M059J (cell line): ENCODE measurements around the gene KIF5C. TPM values are rescaled to one million over a fixed set of nuclear protein-coding genes. Genes with fewer than 3 reads are reported as not detected.

ENCODE experiments used
- DNase-seq: peaks from one replicate; pipeline ENCODE4 v3.0.0-alpha.2; 2012; ENCODE audit warnings: low read depth
- total RNA-seq: library from RNA; depleted of rRNA; stranded (reverse); fragments of >200 nt; shearing (Covaris generic); gene quantifications from 2 replicates; pipeline ENCODE4 v1.2.3, GENCODE V29; 2014

The KIF5C gene
- total RNA-seq, 1 experiment from 2014 or later = 0.54 TPM

DNA sequence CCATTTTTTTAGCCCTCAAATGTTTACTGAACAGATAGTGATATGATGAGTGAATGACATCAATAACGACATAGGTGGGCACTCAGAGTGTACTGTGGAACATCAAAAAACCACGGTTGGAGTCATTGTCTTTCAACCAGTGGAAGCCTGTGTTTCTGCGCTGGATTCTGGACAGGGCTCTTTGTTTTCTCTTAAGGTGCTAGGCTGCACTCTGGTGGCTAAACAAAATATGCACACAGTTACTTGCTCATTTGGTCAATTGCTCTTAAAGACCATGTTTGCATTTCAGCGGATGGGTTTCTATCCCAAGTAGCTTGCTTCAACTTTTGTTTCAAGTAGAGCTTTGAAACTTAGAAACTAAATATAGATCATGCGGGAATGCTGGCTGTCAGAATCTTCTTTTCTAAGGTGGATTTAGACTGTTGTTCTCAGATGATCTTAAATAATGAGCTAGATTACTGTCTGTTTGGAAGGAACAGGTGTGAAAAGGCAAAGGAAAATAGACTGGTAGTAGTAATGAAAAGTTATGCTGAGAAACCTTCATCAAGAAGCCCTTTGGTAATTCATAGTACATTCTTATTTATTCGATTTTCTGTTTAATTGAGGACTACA is 115.0 kb downstream of the KIF5C start:
- peak; percentile 74 for DNase-seq

DNA sequence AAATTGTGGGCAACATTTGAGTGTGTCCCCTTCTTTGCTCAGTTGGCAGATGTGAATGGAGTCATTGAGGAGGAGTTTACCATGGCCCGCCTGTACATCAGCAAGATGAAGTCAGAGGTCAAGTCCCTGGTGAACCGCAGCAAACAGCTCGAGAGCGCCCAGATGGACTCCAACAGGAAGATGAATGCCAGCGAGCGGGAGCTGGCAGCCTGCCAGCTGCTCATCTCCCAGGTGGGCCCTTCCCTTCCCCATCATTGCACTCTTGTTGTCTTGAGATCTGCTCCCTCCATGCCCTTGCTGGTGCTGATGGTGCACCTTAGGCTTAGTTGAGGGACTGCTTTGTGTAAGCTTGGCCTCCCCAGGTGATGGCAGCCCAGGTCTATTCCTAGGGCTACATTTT is 115.9 kb downstream of the KIF5C start:
- DNase-seq = no peak

DNA sequence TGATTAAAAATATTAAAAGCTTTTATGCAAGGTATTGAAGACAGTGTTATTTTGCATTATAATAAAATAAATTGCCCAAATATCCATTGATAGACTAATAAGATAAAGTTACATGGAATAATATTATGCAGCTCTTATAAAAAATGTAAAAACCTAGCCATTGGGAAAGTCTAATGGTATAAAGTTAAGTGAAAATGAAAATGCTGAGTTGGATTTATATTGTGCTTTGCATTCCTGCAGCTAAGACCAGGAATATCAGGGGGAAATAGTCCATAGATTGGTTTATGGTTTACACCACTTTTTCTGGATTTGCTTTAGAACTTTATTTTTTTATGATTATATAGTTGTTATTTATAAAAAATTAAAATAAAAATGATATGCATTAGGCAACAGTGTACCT is 117.4 kb downstream of the KIF5C start:
- DNase-seq = no peak

DNA sequence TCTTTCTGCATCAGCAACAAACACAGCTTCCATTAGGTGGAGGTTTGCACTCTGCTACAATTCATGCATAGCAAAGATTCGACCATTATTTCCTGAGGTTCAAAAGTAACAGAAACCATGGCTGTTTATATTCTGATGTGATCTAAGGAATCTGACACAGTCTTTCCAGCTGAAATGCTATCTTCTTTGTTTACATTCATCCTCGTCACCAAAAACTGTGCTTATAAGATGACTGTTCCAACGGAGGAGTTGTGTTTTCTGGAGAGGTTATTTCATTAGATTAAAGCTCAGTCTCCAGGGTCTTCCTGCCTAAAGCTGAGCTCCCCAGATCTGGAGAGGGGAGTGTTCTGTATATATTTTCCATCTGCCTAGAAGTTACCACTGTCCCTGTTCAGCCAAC is 118.3 kb downstream of the KIF5C start:
- no peak for DNase-seq

DNA sequence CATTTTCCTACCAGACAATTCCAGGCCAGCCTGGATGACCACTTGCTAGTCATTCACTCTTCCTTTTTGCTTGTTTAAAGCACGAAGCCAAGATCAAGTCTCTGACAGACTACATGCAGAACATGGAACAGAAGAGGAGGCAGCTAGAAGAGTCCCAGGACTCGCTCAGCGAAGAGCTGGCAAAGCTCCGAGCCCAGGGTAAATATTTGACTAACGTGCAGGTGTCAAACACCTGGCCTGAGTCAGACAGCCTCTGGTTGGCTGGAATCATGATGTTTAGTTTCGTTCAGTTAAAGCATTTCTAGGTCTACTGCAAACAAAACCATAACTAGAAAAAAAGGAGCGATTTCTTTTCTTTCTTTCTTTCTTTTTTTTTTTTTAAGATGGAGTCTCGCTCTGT is 119.3 kb downstream of the KIF5C start:
- no peak for DNase-seq

DNA sequence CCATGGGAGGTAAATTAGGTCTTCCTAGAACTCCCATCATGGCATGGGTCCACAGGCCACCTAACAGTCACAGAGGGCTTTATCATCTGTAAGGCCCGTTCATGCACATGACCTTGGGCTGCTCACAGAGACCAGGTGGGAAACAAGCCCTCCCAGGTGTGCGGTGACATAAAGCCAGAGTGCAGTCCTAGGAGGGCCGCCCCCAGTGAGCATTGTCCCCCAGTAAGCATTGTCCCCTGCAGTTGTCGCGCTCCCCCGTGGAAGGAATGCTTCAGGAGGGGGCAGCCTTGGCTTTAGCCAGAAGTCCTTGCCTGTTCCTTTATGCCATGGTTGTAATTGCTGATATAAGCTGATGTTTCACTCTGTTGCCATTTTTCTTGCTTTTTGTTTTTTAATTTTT is 121.8 kb downstream of the KIF5C start:
- no peak for DNase-seq

DNA sequence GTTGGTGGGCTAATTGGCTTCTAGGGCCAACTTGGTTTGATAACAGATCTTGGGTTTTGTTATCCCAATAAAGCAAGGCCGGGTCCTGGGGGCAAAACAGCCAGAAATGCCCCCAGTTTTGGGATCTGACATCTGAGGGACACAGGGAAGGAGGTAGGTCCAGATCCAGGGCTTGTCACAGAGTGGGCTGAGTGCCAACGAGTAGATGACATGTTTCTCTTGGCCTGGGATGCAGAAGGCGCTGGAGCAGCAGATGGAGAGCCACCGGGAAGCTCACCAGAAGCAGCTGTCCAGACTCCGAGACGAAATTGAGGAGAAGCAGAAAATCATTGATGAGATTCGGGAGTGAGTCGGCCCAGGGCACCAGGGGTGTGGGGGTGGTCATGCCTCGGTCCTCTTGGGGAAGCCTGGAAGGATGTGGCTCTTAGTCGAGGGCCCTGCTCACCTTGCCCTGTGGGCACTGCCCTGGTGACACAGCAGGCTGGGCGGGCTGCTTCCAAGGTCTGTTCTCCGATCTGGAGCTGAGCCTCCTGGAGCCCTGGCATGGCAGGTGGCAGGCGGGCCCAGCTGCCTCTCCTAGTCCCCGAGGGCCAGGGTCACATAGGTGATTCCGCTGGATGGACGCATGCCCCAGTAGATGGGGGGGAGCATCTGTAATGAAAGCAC is 123.3 kb downstream of the KIF5C start:
- DNase-seq = no peak

DNA sequence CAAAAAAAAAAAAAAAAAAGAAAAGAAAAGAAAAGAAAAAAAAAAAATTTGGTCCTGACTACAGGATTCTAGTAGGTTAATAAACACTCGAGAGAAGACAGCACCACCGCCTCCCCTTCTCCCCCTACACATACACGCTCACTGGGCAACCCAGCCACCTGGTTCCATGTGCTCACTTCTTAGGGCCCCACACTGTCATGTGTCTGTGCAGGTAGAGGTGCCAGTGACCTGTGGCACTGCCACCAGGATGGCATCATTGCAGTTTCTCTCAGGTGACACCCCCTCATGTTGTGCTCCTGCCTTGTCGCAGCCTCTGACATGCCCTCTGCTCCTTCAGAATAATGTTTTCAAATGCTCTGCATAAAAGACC is 123.8 kb downstream of the KIF5C start:
- no peak for DNase-seq

DNA sequence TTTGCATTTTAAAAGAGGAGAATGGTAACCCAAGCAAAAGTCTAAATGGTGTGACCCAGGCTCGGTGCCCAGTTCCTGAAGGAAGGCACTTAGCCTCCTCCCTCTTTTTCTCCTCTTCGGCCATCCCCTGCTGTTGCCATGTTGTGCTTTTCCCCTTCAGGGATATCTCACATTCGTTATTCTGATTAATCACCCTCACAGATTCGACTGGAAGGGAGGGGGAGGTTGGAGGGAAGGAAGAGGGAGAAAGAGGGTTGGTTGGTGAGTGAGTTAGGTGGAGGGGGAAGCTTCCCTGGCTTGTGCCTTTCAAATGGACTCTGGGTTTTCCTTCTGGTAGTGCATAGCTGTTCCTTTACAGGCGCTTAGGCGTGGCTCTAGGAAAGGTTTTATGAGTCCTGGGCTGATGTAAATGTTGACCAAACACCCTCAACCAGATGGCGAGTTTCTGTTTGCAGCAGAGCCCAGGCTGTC is 124.5 kb downstream of the KIF5C start:
- no peak for DNase-seq

DNA sequence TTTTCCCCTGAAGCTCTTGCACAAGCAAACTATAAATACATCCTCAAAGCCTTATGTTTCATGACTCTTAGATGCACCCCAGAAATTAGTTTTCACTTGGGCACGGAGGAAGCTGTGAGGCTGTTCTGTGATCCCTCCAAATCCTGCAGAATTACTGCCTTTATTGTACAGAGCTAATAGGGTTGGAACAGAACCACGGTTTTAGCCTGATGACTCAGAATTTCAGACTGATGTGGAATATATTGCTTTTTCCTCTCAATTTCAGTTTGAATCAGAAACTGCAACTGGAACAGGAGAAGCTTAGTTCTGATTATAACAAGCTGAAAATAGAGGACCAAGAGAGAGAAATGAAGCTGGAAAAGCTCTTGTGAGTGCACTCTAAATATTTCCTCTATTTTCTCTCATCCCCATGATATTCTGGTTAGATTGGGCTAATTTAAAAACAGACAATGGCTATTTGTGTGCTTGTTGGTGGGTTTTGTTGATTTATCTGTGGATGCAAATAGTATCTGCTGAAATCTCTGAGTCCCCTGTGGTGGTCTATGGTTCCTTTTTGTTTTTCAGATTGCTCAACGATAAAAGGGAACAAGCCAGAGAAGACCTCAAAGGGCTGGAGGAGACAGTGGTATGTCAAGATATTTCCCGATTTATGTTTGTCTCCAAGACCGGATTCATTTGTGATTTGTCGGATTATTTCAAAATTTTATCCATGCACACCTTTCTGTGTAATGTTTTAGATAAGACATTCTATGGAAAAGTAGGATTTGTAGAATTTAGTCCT is 125.3 kb downstream of the KIF5C start:
- no peak for DNase-seq

DNA sequence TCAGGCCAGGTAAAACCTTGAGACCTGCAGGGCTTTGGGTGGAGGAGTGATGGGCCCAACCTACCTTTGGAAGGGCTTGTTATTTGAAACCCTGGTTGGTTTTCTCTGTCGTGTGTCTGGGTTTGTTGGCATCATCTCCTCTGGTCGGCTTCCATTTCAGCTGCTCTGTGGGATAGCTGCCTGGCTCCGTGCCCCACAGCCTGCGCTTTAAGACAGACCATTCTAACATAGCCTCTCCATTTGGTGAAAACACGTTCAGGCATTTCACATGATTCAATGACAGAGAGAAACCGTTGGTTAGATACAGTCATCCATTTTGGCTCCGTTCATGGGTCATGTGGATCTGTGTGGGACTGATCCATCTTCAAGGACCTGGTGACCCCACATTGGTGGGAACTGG is 126.5 kb downstream of the KIF5C start:
- no peak for DNase-seq

DNA sequence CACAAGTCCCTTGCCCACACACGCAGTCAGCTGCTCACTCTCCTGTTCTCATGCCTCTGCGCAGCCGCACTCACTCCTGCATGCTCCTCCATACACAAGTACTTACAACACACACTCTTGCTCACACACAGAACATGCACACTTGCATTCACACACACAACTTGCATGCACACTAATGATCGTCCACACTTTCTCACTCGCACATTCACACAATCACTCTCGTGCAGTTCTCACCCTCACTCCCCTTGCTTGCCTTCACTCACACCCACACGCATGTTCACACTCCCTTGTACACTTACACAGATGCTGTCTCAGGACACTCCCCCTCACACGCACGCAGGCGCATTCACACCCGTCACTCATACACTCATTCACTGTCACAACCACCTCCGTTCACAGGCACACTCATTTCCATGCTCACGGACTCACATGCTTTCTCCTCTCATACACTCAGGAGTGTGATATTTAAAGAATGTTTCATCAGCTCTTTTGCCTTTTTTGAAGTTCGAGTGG is 127.4 kb downstream of the KIF5C start:
- no peak for DNase-seq

DNA sequence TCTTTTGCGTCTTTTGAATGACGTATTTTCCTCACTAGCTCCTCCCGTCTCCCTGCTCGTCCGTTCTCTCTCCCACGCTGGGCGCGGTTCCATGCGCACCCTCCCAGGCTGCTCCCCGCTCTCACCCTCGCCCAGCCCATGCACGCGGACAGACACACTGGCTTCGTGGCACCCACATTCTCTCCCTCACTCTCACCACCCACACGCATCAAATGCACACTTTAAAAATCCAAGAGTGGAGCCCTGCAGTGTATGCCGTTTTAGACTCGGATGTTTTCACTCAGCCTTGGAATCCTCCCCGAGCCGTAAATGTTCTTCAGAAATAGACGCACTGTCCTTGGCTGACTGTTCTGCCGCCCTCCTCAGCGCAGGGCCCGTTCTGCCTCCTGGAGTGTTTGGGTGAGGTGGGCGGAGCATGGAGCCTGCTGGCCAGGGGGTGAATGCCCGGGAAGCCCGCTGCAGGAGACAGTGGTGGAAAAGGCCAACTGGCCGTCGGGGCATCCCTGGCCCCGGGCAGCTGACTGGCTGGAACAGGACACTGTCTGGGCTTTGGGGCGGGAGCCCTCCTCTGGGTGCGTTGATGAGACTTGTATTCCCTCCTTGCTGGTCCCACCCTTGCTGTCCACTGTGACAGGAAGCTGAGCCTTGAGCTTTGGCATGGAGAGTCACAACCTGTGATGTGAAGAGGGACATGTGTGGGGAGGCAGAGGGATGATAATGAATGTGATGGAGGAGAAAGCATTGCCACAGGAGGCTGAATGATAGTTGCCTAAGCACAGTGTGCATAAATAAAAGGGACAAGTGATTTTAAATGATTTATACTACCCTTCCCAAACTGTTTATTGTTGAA is 128.1 kb downstream of the KIF5C start:
- DNase-seq = no peak

DNA sequence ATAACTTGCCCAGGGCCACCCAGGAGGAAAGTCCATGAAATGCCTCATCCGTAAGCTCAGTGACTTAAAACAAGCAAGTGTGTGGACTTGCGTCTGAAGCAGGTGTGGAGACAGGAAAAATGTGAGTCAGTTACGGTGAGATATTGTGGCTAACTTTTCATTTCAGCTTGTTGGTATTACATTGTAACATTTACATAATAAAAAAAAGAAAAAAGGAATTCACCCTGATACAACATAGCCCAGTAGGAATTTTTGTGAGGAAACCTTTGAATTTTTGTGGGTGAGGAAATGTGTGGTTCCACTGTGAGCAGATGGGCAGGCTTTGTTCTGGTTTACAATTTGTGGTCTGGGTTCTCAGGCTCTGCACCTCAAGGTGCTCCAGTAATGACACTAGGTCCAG is 129.8 kb downstream of the KIF5C start:
- peak; percentile 70 for DNase-seq

DNA sequence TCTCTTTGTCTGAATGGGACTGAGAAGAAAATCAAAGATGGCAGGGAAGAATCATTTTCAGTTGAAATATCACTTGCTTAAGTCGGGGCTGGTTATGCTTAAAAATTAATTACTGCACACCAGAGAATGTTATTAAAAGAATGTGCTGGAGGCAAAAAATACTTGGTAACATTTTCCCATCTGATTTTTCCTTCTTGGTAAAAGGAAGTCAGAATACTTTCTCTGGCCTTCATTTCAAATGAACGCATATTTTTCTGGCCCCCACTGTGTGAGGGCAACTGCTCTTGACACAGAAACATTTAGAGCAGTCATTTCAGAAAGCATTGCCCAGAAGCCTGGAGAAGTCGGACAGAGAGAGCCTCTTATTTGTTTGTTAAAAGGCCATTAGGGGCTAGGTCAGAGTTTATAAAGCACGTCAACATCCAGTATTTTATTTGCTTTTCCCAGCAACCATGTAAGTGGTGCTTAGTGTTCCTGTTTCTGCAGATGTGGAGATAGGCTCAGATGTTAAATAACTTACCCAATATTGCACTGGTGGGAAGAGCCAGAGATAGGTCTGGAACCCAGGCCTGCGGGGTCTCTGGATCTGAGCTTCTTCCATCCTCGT is 130.5 kb downstream of the KIF5C start:
- no peak for DNase-seq

DNA sequence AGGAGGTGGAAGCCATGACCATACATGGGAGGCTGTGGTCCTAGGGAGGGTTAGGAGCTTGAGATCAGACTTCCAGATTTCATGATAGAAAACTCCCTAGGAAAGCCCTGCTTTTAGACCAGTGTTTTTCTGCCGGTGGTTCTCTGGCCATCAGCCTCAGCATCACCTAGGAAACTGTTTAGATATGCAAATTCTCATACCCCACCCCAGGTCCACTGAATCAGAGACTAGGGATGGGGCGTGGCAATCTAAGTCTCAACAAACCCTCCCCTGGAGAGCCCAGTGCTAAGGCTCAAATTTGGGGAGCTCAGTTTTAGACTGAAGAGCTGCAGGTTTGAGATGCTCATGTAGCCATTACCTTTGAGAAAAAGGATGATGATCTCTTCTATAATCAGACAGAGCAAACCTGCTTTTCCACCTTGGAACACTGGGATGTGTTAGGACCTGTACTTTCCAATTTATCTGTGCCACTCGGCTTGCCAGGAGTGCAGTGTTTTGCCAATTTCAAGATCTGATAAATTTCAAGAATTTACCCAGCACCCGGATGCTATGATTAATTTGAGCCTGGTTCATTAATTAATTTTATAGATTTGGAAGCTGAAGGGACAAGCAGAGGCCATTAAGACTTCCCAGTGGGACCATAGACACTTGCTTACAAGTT is 132.0 kb downstream of the KIF5C start:
- DNase-seq = no peak

DNA sequence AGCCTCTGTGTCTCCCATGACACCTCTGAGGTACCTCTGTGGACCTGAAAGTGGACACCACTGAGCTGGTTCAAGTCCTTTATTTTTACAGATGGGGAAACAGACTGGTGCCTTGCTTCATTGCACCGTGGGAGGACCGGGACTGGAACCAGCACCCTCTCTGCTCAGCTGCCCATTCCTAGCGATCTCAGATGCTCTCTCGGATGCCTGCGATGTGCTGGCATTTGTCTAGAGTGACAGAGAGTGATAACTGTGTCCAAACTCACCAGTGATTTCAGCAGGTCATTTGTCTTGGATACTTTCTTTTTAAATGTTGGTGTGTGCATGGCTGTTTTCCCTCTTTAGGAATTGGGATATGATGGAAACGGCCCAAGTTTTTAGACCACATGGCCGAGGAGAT is 133.4 kb downstream of the KIF5C start:
- DNase-seq = no peak

DNA sequence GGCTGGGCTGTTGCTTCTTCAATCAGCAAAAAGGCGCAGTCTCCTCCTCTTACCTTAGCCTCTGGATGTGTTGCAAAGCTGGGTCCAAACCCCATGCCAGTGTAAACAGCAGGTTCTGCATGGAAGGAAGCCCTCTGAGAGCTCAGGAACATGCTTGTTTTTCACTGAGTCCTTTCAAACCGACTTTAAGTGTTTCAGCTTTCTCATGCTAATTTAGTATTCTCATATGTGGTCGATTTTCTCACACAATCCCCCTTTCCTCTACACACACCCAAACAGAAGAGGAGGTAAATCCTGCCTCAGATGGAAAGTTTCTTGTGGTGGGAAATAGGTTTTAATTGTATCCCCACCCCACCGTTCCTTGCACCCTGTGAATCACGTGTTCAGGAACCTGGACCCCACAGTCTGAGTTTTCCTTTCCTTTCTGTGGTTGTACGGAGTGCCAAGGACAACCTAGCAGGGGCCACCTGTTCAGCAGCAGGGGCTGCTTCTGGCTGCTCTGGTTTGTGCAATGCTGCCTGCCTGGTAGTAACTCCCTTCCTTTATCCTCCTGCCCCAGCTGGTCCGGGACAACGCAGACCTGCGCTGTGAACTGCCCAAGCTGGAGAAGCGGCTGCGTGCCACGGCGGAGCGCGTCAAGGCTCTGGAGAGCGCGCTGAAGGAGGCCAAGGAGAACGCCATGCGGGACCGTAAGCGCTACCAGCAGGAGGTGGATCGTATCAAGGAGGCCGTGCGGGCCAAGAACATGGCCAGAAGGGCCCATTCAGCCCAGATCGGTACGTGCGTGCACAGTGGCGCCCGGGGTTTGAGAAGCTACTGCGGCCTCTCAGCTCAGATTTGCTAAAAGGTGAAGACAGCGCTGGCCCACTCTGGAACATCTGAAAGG is 134.8 kb downstream of the KIF5C start:
- DNase-seq = no peak

DNA sequence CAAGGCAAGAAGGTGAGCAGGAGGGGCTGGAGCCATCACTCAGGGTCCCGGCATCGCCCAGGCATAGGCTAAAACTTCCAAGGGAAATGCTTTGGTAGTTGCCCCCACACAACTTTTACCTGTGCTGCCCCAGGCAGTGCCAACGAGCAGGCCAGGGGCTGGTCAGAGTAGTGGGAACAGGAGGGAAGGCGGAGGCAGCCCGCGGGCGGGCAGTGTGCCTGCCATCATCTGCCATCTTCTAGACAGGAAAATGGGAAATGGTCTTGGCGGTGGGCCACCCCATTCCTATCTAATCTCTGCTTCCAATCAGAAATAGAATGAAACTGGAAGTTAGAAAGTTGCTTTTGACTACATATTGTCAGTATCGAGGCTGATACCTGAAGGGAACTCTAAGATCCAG is 137.5 kb downstream of the KIF5C start:
- no peak for DNase-seq

DNA sequence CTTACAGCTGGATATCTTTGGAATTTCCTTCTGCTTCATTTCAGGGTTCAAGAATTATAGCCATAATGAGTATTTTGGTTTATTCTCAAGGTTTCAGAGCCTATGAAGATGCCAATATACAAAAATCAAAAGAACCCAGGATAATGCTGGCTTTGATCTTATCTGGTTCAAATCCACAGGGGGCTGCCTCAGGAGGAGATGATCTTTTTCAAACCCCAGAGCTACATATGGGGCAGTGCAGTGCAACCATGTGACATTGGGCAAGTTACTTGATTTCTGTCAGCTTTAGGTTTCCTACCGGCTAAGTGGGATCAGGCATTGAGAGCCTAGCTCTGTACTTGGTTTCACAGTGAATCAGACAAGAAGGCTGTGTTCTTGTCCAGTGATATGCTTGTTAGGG is 140.5 kb downstream of the KIF5C start:
- DNase-seq = no peak
